Endometrial microvascular endothelial cells (primary cell): Measurements from ENCODE around the gene HOXD4. TPM values are rescaled to one million over a fixed set of nuclear protein-coding genes. Genes with fewer than 3 reads are reported as not detected.

Experiments used
- in situ Hi-C: cut with HindIII; loops from 2 replicates; pipeline ENCODE4 v1.10.0; 2017; ENCODE audit warnings: low sequenced_read_pairs, low pct_unique_long_range_greater_than_20kb; ENCODE audit errors: inconsistent ontology term
- total RNA-seq: library from RNA; depleted of rRNA; stranded (reverse); fragments of >200 nt; gene quantifications from one replicate; pipeline ENCODE4 v1.2.3, GENCODE V29; 2015; ENCODE audit errors: inconsistent ontology term

HOXD4 gene
- total RNA-seq, 1 donor from 2014 or later: 18.7 TPM

DNA sequence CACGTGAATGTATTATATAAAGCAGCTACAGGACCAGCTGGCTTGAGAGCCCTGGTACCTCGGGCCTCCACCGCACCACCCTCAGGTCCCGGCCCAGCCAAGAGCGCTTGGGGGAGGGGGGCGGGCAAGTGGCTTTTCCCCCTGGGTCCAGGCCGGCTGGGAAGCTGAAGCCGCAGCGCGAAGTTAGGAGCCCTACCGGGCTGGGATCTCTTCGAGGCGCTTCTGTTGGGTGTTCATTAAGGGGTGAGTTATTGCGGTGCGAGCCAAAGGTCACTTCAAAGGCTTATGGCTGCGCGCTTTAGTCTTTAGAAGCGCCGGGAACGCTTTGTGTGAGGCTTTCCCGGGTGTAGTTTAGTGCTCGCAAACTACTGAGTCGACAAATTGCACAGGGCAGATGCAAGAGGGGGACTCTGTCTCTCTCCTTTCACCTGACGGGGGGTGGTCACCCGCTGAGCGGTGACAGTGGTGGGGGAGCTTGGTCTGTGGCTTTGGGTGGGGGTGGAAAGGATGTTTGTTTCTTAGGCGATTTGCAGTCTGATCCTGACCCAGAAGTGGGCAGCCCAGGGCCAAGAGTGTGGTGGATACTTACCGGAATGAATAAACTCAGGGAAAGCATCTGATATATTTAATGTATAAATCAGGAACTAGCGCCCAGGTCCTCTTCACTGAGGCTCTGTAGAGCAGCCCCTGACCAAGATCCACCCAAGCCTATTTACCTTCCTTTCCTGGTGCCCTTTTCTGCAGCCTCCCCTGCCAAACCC lies 11.7 kb downstream of the HOXD4 start:
- in situ Hi-C loops: no loop called here

GRCh38 chr2:176163672-176164056 lies 12.3 kb downstream of the HOXD4 start:
- in situ Hi-C loops: no loop called here

- in situ Hi-C loops: no loop called here
Measured at GRCh38 chr2:176164201-176164600, 12.9 kb downstream of the HOXD4 start.

DNA sequence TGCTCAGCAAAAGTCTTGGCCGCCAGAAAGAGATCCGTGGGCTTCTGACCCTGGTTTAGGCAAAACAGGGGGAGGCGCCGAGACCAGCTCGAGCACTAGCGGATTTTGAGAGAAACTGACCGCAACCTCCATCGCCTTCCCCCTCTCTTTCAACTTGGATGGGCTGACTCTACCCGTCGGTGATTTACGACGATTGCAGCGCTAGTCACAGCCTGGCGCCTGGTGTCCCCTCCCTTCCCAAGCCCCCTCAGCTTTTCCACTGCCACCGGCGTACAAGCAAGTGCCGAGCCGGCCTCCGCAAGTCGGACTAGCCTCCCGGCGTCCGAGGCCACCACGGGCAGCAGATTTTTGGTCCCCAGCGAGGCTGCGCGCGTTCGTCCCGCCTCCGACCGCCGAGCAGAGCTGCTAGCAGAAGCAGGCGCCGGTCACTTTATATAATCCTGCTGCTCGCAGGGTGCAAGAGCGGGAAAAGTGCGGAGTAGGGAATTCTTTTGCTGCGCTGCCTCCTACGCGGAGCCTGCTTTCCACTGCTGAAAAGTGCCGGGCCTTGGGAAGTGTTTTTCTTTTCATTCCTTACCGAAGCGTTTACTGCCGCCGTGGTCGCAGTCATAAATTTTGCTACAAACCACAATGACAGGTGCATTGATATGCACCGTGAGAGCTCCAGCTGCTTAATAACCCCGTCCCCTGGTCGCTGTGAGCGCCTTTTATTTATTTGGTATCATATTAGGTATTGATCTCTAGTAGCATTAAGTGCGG lies 13.4 kb downstream of the HOXD4 start:
- in situ Hi-C loops: no loop called here

DNA sequence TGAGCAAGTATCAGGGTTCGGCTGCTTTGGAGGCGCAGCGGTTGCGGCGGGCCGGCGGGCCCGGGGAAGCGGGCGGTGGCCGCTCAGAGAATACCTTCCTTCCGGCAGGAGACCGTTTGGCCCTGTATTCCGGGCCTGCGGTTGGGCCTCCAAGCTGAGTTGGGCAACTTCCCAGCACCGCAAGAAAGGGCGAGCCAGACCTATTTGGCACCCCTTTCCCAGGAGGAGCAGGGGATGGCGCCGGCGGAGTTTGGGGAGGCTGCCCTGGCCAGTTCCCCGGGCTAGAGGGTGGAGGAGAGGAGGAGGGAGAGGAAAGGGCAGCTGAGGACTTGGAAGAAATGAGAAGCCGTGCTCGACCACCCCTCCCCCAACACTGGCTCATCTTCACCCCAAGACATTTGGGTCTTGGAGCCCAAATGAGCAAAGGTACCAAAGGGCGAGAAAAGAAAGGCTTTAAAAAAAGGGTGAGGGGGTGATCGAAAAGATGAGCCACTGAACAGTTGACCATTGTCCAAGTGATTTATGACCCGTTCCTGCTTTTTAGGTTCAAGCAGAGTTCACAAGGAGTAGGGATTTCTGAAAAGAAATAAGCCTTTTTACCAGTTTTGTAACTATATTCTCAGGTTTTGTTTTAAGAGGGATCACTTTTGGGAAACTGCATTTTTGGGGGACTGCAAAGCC lies 14.2 kb downstream of the HOXD4 start:
- in situ Hi-C loops: no loop called here

DNA sequence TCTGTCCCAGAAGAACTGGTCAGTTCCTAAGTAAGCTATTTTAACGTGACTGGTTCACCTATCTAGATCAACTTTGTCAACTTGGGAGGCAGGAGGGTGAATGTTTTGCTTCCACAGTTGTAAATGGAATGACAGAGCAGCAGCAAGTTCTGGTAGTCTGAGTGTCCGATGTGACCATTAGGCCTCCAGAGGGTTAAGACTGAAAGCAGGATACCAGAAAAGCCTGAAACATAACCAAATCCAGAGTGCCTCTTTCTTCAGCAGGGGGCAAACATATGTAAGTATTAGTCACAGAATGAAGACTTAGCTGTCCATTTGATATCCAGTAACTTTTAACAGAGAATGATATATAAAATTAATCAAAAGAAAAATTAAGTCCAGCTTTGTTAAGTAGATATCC lies 14.9 kb downstream of the HOXD4 start:
- in situ Hi-C loops: no loop called here

GRCh38 chr2:176167398-176167797 lies 16.0 kb downstream of the HOXD4 start:
- in situ Hi-C loops: no loop called here

DNA sequence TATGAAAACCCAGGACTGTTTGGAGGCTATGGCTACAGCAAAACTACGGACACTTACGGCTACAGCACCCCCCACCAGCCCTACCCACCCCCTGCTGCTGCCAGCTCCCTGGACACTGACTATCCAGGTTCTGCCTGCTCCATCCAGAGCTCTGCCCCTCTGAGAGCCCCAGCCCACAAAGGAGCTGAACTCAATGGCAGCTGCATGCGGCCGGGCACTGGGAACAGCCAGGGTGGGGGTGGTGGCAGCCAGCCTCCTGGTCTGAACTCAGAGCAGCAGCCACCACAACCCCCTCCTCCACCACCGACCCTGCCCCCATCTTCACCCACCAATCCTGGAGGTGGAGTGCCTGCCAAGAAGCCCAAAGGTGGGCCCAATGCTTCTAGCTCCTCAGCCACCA lies 17.8 kb downstream of the HOXD4 start:
- in situ Hi-C loops: no loop called here

- in situ Hi-C loops: no loop called here
Measured at GRCh38 chr2:176169711-176170110, 18.4 kb downstream of the HOXD4 start.

GRCh38 chr2:176170602-176171305 lies 19.4 kb downstream of the HOXD4 start:
- in situ Hi-C loops: no loop called here

DNA sequence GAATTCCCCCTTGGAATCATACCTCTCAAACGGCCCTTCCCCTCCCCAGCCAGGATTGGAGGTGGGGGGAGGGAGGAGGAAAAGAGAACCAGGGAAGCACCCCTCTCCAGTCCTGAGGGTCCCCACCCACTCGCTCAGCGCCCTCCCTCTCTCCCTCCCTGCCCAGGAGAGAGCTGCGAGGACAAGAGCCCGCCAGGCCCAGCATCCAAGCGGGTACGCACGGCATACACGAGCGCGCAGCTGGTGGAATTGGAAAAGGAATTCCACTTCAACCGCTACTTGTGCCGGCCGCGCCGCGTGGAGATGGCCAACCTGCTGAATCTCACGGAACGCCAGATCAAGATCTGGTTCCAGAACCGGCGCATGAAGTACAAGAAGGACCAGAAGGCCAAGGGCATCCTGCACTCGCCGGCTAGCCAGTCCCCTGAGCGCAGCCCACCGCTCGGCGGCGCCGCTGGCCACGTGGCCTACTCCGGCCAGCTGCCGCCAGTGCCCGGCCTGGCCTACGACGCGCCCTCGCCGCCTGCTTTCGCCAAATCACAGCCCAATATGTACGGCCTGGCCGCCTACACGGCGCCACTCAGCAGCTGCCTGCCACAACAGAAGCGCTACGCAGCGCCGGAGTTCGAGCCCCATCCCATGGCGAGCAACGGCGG lies 20.1 kb downstream of the HOXD4 start:
- in situ Hi-C loops: no loop called here

DNA sequence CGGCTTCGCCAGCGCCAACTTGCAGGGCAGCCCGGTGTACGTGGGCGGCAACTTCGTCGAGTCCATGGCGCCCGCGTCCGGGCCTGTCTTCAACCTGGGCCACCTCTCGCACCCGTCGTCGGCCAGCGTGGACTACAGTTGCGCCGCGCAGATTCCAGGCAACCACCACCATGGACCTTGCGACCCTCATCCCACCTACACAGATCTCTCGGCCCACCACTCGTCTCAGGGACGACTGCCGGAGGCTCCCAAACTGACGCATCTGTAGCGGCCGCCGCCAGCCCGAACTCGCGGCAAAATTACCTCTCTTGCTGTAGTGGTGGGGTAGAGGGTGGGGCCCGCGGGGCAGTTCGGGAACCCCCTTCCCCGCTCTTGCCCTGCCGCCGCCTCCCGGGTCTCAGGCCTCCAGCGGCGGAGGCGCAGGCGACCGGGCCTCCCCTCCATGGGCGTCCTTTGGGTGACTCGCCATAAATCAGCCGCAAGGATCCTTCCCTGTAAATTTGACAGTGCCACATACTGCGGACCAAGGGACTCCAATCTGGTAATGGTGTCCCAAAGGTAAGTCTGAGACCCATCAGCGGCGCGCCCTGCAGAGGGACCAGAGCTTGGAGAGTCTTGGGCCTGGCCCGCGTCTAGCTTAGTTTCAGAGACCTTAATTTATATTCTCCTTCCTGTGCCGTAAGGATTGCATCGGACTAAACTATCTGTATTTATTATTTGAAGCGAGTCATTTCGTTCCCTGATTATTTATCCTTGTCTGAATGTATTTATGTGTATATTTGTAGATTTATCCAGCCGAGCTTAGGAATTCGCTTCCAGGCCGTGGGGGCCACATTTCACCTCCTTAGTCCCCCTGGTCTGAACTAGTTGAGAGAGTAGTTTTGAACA lies 20.9 kb downstream of the HOXD4 start:
- in situ Hi-C loops: no loop called here

GRCh38 chr2:176172895-176173566 lies 21.7 kb downstream of the HOXD4 start:
- in situ Hi-C loops: no loop called here

DNA sequence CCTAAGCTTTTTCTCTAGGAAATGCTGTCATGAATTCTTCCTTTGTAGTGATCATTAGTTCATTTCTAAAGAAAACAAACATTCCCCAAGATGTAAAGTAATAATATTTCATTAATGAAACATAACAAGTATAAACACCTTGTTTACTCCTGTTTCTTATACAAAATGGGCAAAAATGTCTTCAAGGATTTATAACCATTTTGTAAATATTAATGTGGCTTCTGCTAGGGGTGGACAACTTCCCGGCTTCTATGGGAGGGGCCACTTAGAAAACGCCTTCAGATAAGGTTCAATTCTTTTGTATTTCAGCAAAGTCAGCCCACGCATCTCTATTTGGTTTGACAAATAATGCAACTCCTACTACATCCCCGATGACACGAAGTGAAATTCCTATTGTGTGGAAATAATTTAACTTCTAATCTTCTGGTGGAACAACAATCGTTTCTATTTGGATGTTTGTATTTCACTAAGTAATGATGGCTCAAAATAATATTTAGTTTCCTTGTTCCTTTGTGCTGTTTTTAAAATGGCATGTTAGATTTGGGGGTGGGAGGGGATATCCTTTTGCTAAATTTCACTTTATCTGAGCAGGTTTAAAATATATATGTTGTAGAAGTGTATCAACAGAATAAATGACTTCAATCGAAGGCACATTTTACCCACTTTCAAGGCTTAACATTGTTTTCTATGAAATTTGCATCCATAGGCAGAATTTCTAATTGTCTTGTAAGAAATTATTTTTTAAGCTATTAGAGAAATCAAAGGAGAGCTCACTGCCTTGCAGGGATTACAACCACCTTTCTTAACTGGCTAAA lies 22.4 kb downstream of the HOXD4 start:
- in situ Hi-C loops: no loop called here

DNA sequence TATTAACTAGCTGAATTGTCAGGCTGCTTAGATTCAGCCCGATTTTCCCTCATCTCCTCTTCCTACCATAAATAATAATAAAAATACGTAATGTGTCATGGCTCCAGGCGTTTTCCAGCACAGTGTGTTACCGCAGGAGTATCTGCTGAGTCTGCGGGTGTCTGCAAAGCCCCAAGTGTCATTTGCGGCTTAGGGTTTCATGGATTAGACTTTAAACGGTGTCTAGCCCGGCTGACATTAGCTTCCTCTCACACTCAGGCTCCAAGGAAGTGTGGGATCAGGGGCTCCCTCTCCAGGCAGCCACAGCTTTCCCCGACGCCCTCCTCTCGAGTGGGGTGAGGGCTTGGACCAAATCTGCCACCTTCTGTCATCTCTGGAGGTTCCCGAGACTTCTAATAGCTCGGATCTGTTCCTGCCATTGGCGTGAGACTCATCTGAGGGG lies 23.1 kb downstream of the HOXD4 start:
- in situ Hi-C loops: no loop called here

DNA sequence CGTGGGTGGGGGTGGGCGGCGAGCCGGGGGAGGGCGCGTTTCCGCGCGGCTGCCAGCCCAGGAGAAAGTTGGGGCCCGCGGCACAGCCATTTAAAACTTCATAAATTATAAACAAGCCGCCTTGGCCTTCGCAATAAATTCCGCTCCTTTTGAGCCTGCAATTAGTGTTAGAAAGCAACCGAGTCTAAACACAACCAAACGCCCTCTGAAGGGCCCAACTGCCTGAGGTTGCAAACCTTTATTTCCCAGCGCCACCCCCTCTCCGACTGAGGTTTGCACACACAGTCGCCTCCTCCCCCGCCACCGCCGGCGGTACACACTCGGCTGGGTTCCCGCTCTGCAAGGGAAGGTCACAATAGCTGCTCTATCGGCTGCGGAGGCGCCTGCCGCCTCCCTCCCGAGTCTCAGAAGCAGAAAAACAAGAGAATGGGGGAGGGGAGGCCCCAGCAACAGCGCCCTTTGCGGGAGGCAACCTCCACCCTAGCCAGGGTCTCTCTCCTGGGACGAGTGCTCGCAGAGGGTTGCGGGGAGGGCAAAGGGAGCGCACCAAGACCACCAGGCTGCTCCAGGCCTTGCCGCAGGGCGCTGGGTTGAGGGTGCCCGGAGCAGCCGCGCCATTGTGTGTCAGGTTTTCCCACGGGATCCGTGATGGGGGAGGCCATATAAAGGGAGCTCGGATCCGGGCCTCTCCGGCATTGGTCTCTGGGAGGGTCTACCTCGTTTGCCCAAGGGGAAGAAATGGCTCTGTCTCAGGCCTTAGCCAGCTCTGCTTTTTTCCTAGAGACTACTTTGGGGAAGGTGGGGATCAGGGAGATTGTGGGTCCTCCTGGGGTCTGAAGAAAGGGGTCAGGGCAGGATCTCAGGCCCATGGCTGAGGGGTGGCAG lies 23.7 kb downstream of the HOXD4 start:
- in situ Hi-C loops: no loop called here
